CD1c-positive myeloid dendritic cell (primary cell): ENCODE results near the gene CEP170.

Experiments
- DNase-seq: peaks from one replicate; pipeline ENCODE4 v3.0.0-alpha.2; 2016; ENCODE audit errors: extremely low spot score

Gene CEP170

GRCh38 chr1:243267914-243268653 is 13.0 kb upstream of the CEP170 start:
- DNase-seq: peak; percentile 74

GRCh38 chr1:243267471-243267880 is 12.4 kb upstream of the CEP170 start:
- DNase-seq: peak; percentile 85

GRCh38 chr1:243266231-243266630 is 11.2 kb upstream of the CEP170 start:
- no peak for DNase-seq

- peak; percentile 85 for DNase-seq
Measured at GRCh38 chr1:243264717-243265116, 9.6 kb upstream of the CEP170 start.

- no peak for DNase-seq
Measured at GRCh38 chr1:243261390-243261789, 6.3 kb upstream of the CEP170 start.

GRCh38 chr1:243260221-243260880 is 5.3 kb upstream of the CEP170 start:
- DNase-seq: no peak

- DNase-seq: peak; percentile 15
Measured at GRCh38 chr1:243258731-243259130, 3.6 kb upstream of the CEP170 start.

GRCh38 chr1:243257189-243257588 is 2.1 kb upstream of the CEP170 start:
- DNase-seq: peak; percentile 16

- DNase-seq: no peak
Measured at GRCh38 chr1:243256590-243256989, 1.5 kb upstream of the CEP170 start.

GRCh38 chr1:243255791-243256512 is 871 bp upstream of the CEP170 start, which contains the start of gene SDCCAG8:
Gene SDCCAG8 (plus strand): TSS chr1:243256041. CDS start chr1:243256174, 133 bp downstream.
- DNase-seq: peak; percentile 98

- peak; percentile 91 for DNase-seq
Measured at GRCh38 chr1:243254233-243254926, 701 bp downstream of the CEP170 start.

GRCh38 chr1:243253926-243254232 is 1.2 kb downstream of the CEP170 start:
- DNase-seq: no peak

- peak; percentile 29 for DNase-seq
Measured at GRCh38 chr1:243253211-243253925, 1.7 kb downstream of the CEP170 start.

GRCh38 chr1:243251539-243251938 is 3.5 kb downstream of the CEP170 start:
- no peak for DNase-seq

- no peak for DNase-seq
Measured at GRCh38 chr1:243250102-243250501, 5.0 kb downstream of the CEP170 start.

GRCh38 chr1:243249214-243249613 is 5.9 kb downstream of the CEP170 start:
- no peak for DNase-seq

- DNase-seq: no peak
Measured at GRCh38 chr1:243247901-243248300, 7.2 kb downstream of the CEP170 start.

- peak; percentile 79 for DNase-seq
Measured at GRCh38 chr1:243246916-243247315, 8.2 kb downstream of the CEP170 start.

GRCh38 chr1:243244432-243244841 is 10.6 kb downstream of the CEP170 start:
- DNase-seq: peak; percentile 38

- no peak for DNase-seq
Measured at GRCh38 chr1:243236604-243237252, 18.4 kb downstream of the CEP170 start.
